Loucy (cell line): ENCODE measurements around the gene RANBP3L.

Experiments
- EZH2phosphoT487 ChIP-seq: fragments of 200-600 bp; IDR thresholded peaks from 2 replicates; pipeline ENCODE4 v1.6.1; 2018; ENCODE audit warnings: antibody characterized with exemption, mild to moderate bottlenecking, moderate library complexity, borderline replicate concordance
- TF ChIP-seq, protein P1 (sequence below): fragments of 200-600 bp; sonication (generic); conservative IDR thresholded peaks from 2 replicates; pipeline ENCODE4 v1.5.1; 2014; ENCODE audit warnings: mild to moderate bottlenecking, antibody characterized with exemption, low read length

DNA sequence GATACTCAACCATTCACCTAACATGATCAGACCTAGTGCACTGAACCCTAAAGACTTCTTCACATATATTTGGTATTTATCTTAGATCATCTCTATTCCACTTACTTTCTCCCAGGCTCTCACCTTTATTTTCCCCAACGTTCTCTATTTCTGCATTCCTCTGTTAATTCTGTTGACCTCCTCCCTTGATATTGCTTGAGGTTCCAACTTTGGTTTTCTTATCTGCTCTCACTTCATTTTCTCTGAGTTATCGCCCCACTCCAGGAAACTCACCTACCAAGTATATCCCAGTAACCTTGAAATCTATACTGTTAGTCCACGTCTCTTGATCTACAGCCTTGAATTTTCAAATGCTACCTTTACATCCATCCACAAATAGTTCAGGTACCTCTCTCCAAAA, 69.2 kb downstream of the RANBP3L start:
- TF ChIP-seq, protein P1, sequence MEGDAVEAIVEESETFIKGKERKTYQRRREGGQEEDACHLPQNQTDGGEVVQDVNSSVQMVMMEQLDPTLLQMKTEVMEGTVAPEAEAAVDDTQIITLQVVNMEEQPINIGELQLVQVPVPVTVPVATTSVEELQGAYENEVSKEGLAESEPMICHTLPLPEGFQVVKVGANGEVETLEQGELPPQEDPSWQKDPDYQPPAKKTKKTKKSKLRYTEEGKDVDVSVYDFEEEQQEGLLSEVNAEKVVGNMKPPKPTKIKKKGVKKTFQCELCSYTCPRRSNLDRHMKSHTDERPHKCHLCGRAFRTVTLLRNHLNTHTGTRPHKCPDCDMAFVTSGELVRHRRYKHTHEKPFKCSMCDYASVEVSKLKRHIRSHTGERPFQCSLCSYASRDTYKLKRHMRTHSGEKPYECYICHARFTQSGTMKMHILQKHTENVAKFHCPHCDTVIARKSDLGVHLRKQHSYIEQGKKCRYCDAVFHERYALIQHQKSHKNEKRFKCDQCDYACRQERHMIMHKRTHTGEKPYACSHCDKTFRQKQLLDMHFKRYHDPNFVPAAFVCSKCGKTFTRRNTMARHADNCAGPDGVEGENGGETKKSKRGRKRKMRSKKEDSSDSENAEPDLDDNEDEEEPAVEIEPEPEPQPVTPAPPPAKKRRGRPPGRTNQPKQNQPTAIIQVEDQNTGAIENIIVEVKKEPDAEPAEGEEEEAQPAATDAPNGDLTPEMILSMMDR: no peak
- TF ChIP-seq EZH2phosphoT487: no peak
